SK-N-SH (cell line): Measurements from ENCODE around the gene EIF2S2.

Experiments
- CTCF ChIP-seq: fragments of 200-600 bp; sonication (generic); IDR thresholded peaks from 2 replicates; pipeline ENCODE4 v1.6.1; 2017; ENCODE audit warnings: antibody characterized with exemption, mild to moderate bottlenecking, moderate library complexity
- EP300 ChIP-seq, 2 experiments: IDR thresholded peaks; 2 replicates each; pipeline versions ENCODE4 v1.4.0 to v1.6.1; 2012; ENCODE audit warnings: borderline replicate concordance in 1 of 2, low read depth in 1 of 2, low read length in 1 of 2
- FOSL2 ChIP-seq: IDR thresholded peaks from 2 replicates; pipeline ENCODE4 v1.4.0; 2012; ENCODE audit warnings: low read depth, mild to moderate bottlenecking, moderate library complexity, borderline replicate concordance
- MAX ChIP-seq: IDR thresholded peaks from 2 replicates; pipeline ENCODE4 v1.4.0; 2012; ENCODE audit warnings: low read depth
- RAD21 ChIP-seq: IDR thresholded peaks from 2 replicates; pipeline ENCODE4 v1.6.1; 2012; ENCODE audit warnings: mild to moderate bottlenecking, low read length
- TAF1 ChIP-seq: IDR thresholded peaks from 2 replicates; pipeline ENCODE4 v1.6.1; 2012; ENCODE audit warnings: low read depth, mild to moderate bottlenecking, low read length, moderate library complexity, borderline replicate concordance
- USF1 ChIP-seq: IDR thresholded peaks from 2 replicates; pipeline ENCODE4 v1.4.0; 2012; ENCODE audit warnings: low read depth, borderline replicate concordance

- TF ChIP-seq FOSL2, result no peak
- TF ChIP-seq CTCF, result no peak
- no peak for TF ChIP-seq USF1
- no peak for TF ChIP-seq MAX
- no peak for TF ChIP-seq TAF1
- no peak for TF ChIP-seq RAD21
- TF ChIP-seq EP300 (IDR thresholded peaks at IDR 0.05; ENCODE audit: borderline replicate concordance in 1 of 2, low read depth in 1 of 2, low read length in 1 of 2), result no peak
These were observed 3.2 kb upstream of the EIF2S2 start for GRCh38 chr20:34115232-34115631.
